ENCODE data around the gene RBBP6. TPM values are rescaled to one million over a fixed set of nuclear protein-coding genes. Genes with fewer than 3 reads are reported as not detected.

The RBBP6 gene
- total and polyA plus RNA-seq, 2 experiments from 2014 or later = 40.2 to 88.9 TPM

- TF ChIP-seq, protein P1, sequence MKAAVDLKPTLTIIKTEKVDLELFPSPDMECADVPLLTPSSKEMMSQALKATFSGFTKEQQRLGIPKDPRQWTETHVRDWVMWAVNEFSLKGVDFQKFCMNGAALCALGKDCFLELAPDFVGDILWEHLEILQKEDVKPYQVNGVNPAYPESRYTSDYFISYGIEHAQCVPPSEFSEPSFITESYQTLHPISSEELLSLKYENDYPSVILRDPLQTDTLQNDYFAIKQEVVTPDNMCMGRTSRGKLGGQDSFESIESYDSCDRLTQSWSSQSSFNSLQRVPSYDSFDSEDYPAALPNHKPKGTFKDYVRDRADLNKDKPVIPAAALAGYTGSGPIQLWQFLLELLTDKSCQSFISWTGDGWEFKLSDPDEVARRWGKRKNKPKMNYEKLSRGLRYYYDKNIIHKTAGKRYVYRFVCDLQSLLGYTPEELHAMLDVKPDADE (IDR thresholded peaks at IDR 0.05) = no peak
- TF ChIP-seq EZH2phosphoT487 (IDR thresholded peaks at IDR 0.05; ENCODE audit: unreplicated experiment) (no peak), EZH2 (IDR thresholded peaks at IDR 0.05; ENCODE audit: low read depth, unreplicated experiment) (no peak), STAT1 (IDR thresholded peaks at IDR 0.05; ENCODE audit: unreplicated experiment) (no peak), ZNF331 (CRISPR knock-in tag; IDR thresholded peaks at IDR 0.05; ENCODE audit: low read depth) (no peak), REST (IDR thresholded peaks at IDR 0.05; ENCODE audit: unreplicated experiment) (no peak), POLR2AphosphoS5 (IDR thresholded peaks at IDR 0.05; ENCODE audit: low read depth) (no peak)
Measured at GRCh38 chr16:24577167-24577566, 37.8 kb downstream of the RBBP6 start (continued).

- H3K9me3 Mint-ChIP-seq = peaks cover 10% of the 10 kb centered on the region
- H4K20me1 ChIP-seq (replicated peaks; ENCODE audit: insufficient read depth) = no peaks in the 10 kb centered on the region
- H3K4me1 ChIP-seq (ENCODE audit: insufficient read depth) = peaks cover 3% of the 10 kb centered on the region; the same call in 1 of the 2 replicates
- H3K27ac Mint-ChIP-seq = no peak overlapping the region
- no peaks in the 10 kb centered on the region for H3K36me3 ChIP-seq (ENCODE audit: insufficient read depth)
- peaks cover 4% of the 10 kb centered on the region for H3K4me1 Mint-ChIP-seq
- no peak overlapping the region for H3K4me3 Mint-ChIP-seq
- H3K27ac ChIP-seq (ENCODE audit: low read depth) = no peak overlapping the region
- no peaks in the 10 kb centered on the region for H3K79me2 ChIP-seq (replicated peaks; ENCODE audit: insufficient read depth)
- H3K9me2 ChIP-seq (ENCODE audit: insufficient read depth) = no peaks in the 10 kb centered on the region
- no peak for ATAC-seq
- no peak overlapping the region for H3K4me2 ChIP-seq
- DNase-seq (ENCODE audit: low spot score) = no peak
- no peak overlapping the region for H3K4me3 ChIP-seq
- no peak overlapping the region for H2AFZ ChIP-seq
- H3K27me3 ChIP-seq (ENCODE audit: insufficient read depth) = no peaks in the 10 kb centered on the region
- peaks cover 8% of the 10 kb centered on the region for H3K27me3 Mint-ChIP-seq (ENCODE audit: insufficient read depth, low read depth, poor library complexity)
- H3F3A ChIP-seq (replicated peaks; ENCODE audit: low read depth) = no peaks in the 10 kb centered on the region
- H3K36me3 Mint-ChIP-seq (ENCODE audit: low read depth) = peaks cover 7% of the 10 kb centered on the region; the same call in 2 of the 3 replicates
- TF ChIP-seq, protein P1 (IDR thresholded peaks at IDR 0.05) = no peak
- TF ChIP-seq, protein P2, sequence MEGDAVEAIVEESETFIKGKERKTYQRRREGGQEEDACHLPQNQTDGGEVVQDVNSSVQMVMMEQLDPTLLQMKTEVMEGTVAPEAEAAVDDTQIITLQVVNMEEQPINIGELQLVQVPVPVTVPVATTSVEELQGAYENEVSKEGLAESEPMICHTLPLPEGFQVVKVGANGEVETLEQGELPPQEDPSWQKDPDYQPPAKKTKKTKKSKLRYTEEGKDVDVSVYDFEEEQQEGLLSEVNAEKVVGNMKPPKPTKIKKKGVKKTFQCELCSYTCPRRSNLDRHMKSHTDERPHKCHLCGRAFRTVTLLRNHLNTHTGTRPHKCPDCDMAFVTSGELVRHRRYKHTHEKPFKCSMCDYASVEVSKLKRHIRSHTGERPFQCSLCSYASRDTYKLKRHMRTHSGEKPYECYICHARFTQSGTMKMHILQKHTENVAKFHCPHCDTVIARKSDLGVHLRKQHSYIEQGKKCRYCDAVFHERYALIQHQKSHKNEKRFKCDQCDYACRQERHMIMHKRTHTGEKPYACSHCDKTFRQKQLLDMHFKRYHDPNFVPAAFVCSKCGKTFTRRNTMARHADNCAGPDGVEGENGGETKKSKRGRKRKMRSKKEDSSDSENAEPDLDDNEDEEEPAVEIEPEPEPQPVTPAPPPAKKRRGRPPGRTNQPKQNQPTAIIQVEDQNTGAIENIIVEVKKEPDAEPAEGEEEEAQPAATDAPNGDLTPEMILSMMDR (conservative IDR thresholded peaks at IDR 0.05; ENCODE audit: low read depth in 2 of 2) = peak in 1 of 2 experiments; percentile 31; a peak in 3 of 4 replicates
Measured at GRCh38 chr16:24580665-24581064, 41.3 kb downstream of the RBBP6 start.

Data from GM23338 (cell line).